Bronchial smooth muscle cell (primary cell): ENCODE measurements around the gene LUM. TPM values are rescaled to one million over a fixed set of nuclear protein-coding genes. Genes with fewer than 3 reads are reported as not detected.

Experiments
- total RNA-seq: library from RNA; depleted of rRNA; stranded (reverse); fragments of >200 nt; gene quantifications from 2 replicates; pipeline ENCODE4 v1.2.1, GENCODE V29; 2014

The LUM gene, protein sequence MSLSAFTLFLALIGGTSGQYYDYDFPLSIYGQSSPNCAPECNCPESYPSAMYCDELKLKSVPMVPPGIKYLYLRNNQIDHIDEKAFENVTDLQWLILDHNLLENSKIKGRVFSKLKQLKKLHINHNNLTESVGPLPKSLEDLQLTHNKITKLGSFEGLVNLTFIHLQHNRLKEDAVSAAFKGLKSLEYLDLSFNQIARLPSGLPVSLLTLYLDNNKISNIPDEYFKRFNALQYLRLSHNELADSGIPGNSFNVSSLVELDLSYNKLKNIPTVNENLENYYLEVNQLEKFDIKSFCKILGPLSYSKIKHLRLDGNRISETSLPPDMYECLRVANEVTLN
- 359 and 496 TPM in 2 replicates for total RNA-seq

DNA sequence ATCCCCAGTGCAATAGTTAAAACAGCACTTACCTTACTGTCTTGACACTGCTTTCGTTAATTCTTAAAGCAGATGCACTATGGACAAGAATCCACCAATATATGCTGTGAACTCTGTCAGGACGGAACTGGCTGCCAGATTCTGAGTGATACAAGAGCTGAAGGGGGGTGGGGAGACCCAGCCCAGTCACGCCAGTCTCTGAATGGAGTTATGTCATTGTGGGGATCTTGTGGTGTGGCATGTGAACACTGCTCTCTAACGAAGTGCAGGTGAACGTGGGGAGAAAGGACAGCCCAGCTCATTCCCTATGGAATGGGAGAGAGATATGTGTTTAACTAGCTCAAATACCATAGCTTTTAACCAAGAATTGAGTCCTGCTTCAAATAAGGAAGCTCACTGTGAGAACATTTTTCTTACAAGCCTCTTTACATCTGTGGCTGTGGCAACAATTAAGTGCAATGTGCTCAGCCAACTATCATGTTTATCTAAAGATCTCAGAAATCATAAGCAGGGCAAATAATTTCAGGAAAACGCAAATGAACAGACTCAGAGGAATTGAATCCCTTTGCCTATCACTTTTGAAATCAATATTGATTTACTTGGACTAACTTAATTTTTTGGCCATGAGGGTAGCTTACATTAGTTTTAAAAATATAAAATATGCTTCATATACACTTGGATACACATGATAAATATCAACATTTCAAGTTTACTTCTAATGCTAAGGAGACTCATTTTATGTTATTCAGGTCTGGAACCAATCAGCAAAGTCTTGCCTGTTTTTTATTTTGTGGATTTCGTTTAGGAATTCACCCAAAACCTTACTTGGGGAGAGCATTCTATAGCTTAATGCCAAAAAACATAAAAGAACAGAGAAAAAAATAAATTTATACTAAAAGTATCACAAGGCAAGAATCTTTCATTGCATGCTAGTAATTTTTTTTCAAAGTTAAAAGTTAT is at the start of gene LUM:
TSS of gene LUM (minus strand) at position 129 of the 960 bp plus-strand sequence. CDS start 2,515 bp downstream, outside the sequence.

GRCh38 chr12:91057368-91058165 is 53.7 kb downstream of the LUM start, which contains the start of gene KERA:
KERA (minus strand) TSS chr12:91058024; CDS start chr12:91056281, 1,743 bp downstream.

Other genes with a start within 250 kb of the LUM start
- not detected in 2 replicates for gene CCER1, start 156.3 kb downstream of the LUM start, total RNA-seq
- not detected in 2 replicates for gene EPYC, start 106.5 kb downstream of the LUM start, total RNA-seq
- gene KERA, start 53.5 kb downstream of the LUM start, total RNA-seq, result not detected in 2 replicates
- gene DCN, start 71.3 kb upstream of the LUM start, total RNA-seq, result 1,434 and 3,853 TPM in 2 replicates